Measurements from ENCODE around the gene MAP3K5. TPM values are rescaled to one million over a fixed set of nuclear protein-coding genes. Genes with fewer than 3 reads are reported as not detected.

Gene MAP3K5
- polyA plus RNA-seq, 1 experiment: 2.5 TPM

DNA sequence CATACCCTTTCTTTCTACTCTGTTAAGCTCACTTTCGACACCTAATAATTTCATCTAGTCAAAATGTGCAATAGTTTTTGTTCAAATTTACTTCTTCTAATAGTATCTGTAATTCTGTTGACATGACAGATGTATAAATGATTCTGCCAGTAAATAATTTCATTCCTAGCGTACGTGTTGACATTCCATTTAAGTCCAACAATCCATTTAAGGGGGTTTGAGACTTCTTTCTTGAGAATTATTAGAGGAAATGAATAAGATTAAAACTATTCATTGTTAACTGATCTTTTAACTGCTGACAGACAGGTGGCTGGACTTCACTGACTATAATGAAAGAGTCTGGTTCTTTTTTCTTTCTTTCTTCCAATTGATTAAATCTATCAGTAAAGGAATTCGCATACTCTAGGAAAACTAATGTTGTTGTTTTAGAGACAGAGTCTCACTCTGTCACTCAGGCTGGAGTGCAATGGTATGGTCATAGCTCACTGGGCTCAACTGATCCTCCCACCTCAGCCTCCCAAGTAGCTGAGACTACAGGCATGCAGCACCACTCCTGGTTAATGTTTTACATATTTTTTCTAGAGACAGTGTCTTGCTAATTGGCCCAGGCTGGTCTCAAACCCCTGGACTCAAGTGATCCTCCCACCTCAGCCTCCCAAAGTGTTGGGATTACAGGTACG, 55.9 kb downstream of the MAP3K5 start:
- ChIA-PET CTCF (interaction anchor here (0.8 kb wide), 1 partner anchor 56 kb away, joined by 3 read pairs; the partner anchor contains the start of gene MAP3K5), POLR2A (no interaction called here)
- TF ChIP-seq, protein P1, sequence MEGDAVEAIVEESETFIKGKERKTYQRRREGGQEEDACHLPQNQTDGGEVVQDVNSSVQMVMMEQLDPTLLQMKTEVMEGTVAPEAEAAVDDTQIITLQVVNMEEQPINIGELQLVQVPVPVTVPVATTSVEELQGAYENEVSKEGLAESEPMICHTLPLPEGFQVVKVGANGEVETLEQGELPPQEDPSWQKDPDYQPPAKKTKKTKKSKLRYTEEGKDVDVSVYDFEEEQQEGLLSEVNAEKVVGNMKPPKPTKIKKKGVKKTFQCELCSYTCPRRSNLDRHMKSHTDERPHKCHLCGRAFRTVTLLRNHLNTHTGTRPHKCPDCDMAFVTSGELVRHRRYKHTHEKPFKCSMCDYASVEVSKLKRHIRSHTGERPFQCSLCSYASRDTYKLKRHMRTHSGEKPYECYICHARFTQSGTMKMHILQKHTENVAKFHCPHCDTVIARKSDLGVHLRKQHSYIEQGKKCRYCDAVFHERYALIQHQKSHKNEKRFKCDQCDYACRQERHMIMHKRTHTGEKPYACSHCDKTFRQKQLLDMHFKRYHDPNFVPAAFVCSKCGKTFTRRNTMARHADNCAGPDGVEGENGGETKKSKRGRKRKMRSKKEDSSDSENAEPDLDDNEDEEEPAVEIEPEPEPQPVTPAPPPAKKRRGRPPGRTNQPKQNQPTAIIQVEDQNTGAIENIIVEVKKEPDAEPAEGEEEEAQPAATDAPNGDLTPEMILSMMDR (IDR thresholded peaks at IDR 0.05; ENCODE audit: insufficient read depth, low read depth, low read length): no peak
- DNase-seq (ENCODE audit: low read depth): no peak
- Histone ChIP-seq H3K36me3 (ENCODE audit: control insufficient read depth, insufficient read depth, low read length) (no peaks in the 10 kb centered on the region), H3K4me3 (ENCODE audit: low read depth, low read length) (no peak overlapping the region), H3K27me3 (ENCODE audit: control insufficient read depth, insufficient read depth, low read length) (no peaks in the 10 kb centered on the region)

DNA sequence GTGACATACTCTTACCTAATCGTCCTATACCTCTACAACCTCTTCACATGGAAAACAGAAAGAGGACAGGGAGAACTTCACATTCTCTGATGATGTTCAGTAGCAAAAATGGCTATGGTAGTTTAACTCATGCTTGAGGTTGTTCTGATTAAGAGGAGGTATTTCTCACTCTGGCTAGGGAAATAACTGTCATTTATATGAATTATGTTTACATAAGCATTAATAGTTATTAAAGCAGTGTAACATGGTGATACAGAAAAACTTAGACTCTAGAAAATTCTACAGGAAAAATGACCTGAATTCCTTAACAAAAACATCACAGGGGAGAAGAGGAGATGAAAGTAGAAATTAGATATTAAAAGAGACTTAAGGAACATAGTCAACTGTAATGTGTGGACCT, 57.3 kb downstream of the MAP3K5 start:
- Histone ChIP-seq H3K4me3 (ENCODE audit: low read depth, low read length) (no peak overlapping the region), H3K36me3 (ENCODE audit: control insufficient read depth, insufficient read depth, low read length) (no peaks in the 10 kb centered on the region), H3K27me3 (ENCODE audit: control insufficient read depth, insufficient read depth, low read length) (no peaks in the 10 kb centered on the region)
- TF ChIP-seq, protein P1 (IDR thresholded peaks at IDR 0.05; ENCODE audit: insufficient read depth, low read depth, low read length): no peak
- ChIA-PET POLR2A (no interaction called here), CTCF (no interaction called here)
- DNase-seq (ENCODE audit: low read depth): no peak

DNA sequence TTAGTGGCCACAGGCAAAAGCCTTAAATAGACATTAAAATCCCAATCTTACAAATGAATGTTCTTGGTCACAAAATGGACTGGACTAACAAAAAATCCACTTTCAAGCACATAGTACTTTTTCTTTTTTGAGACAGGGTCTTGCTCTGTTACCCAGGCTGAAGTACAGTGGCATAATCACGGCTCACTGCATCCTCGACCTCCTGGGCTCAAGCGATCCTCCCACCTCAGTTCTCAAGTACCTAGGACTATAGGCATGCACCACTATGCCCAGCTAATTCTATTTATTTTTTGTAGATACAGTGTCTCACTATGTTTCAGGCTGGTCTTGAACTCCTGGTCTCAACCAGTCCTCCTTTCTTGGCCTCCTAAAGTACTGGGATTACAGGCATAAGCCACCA, 59.4 kb downstream of the MAP3K5 start:
- no peak for DNase-seq (ENCODE audit: low read depth)
- CTCF ChIA-PET: no interaction called here
- POLR2A ChIA-PET: no interaction called here
- TF ChIP-seq, protein P1 (IDR thresholded peaks at IDR 0.05; ENCODE audit: insufficient read depth, low read depth, low read length): no peak
- Histone ChIP-seq H3K27me3 (ENCODE audit: control insufficient read depth, insufficient read depth, low read length) (no peaks in the 10 kb centered on the region), H3K4me3 (ENCODE audit: low read depth, low read length) (no peak overlapping the region), H3K36me3 (ENCODE audit: control insufficient read depth, insufficient read depth, low read length) (no peaks in the 10 kb centered on the region)

DNA sequence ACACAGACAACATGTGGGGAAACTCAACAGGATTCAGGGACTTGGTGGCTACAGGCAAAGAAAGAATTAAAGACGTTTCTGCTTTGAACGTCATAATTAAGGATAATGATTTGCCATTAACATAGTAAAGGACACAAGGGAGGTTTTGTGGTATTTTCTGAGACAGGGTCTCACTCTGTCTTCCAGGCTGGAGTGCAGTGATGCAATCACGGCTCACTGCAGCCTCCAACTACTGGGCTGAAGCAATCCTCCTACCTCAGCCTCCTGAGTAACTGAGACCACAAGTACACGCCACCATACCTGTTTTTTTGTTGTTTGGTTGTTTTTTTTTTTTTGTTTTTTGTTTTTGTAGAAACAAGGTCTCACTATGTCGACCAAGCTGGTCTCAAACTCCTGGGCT, 62.4 kb downstream of the MAP3K5 start:
- no peak overlapping the region for H3K4me3 ChIP-seq (ENCODE audit: low read depth, low read length)
- TF ChIP-seq, protein P1 (IDR thresholded peaks at IDR 0.05; ENCODE audit: insufficient read depth, low read depth, low read length): no peak
- DNase-seq (ENCODE audit: low read depth): no peak
- ChIA-PET CTCF (interaction anchor here (1.3 kb wide), 1 partner anchor 85 kb away, joined by 3 read pairs; no protein-coding TSS in a partner anchor), POLR2A (no interaction called here)
- no peaks in the 10 kb centered on the region for H3K36me3 ChIP-seq (ENCODE audit: control insufficient read depth, insufficient read depth, low read length)
- H3K27me3 ChIP-seq (ENCODE audit: control insufficient read depth, insufficient read depth, low read length): no peaks in the 10 kb centered on the region

DNA sequence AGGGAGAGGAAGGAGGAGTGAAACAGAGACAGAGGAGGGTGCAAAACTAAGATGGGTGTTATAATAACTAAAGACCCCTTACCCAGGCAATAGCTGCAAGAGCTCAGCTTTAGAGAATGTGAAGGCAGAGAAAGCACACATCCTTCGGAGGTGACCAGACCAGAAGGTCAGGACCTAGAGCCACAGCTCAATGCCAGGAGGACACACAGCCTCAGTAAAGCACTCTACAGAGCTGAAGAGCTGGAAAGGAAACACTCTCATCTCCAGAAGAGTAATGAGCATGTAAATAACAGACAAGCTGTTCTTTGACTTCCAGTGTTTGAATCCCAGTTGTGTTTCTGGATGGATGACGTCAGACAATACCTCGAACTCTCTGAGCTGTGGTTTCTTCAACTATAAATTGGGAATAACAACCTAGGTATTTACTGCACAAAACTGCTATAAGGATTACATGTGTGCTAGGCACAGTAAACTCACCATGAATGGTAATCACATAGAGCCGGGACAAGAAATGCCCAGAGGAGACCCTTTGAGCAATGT, 63.2 kb downstream of the MAP3K5 start:
- ChIA-PET CTCF (interaction anchor here (0.7 to 1.3 kb wide), 3 partner anchors 18 to 85 kb away, joined by 3 read pairs; partner anchors contain the start of gene MAP3K5), POLR2A (no interaction called here)
- DNase-seq (ENCODE audit: low read depth): no peak
- Histone ChIP-seq H3K36me3 (ENCODE audit: control insufficient read depth, insufficient read depth, low read length) (no peaks in the 10 kb centered on the region), H3K4me3 (ENCODE audit: low read depth, low read length) (no peak overlapping the region), H3K27me3 (ENCODE audit: control insufficient read depth, insufficient read depth, low read length) (no peaks in the 10 kb centered on the region)
- TF ChIP-seq, protein P1 (IDR thresholded peaks at IDR 0.05; ENCODE audit: insufficient read depth, low read depth, low read length): no peak
